Ascending aorta (tissue), 2 donors: ENCODE results near the gene DYNLRB2. TPM values are rescaled to one million over a fixed set of nuclear protein-coding genes. Genes with fewer than 3 reads are reported as not detected.
A peak's percentile ranks its signal among the peaks of the same experiment; 100 is the strongest.

Source experiments
- DNase-seq, 2 donors: peaks; one replicate each; pipeline ENCODE4 v3.0.0-alpha.2; 2019; ENCODE audit warnings: low spot score in 2 of 2
- H3K27ac ChIP-seq, 2 donors: fragments of 200-600 bp; sonication (generic); one replicate each; pipeline ENCODE4 v1.5.1; 2016 to 2017; ENCODE audit warnings: mild to moderate bottlenecking in 1 of 2
- H3K27me3 ChIP-seq: fragments of 200-600 bp; sonication (generic); one replicate; pipeline ENCODE4 v1.5.1; 2017
- H3K36me3 ChIP-seq, 2 donors: fragments of 200-600 bp; sonication (generic); one replicate each; pipeline ENCODE4 v1.5.1; 2016
- H3K4me1 ChIP-seq, 2 donors: fragments of 200-600 bp; sonication (generic); one replicate each; pipeline ENCODE4 v1.5.1; 2016 to 2017; ENCODE audit warnings: mild to moderate bottlenecking in 1 of 2
- H3K4me3 ChIP-seq, 2 donors: fragments of 200-600 bp; sonication (generic); one replicate each; pipeline ENCODE4 v1.5.1; 2016 to 2017; ENCODE audit warnings: mild to moderate bottlenecking in 1 of 2
- H3K9me3 ChIP-seq, 2 donors: fragments of 200-600 bp; sonication (generic); one replicate each; pipeline ENCODE4 v1.5.1; 2016
- intact Hi-C: fragments of 100-400 bp; cut with DNase I; formaldehyde crosslinking; loops from one replicate; pipeline ENCODE4 v1.15.1; 2023
- total RNA-seq: library from RNA; depleted of rRNA; stranded (reverse); fragments of >200 nt; gene quantifications from one replicate; pipeline ENCODE4 v1.1.0, GENCODE V29; 2016
- TF ChIP-seq, protein P1 (sequence below), 3 experiments: fragments of 200-600 bp in 2 of 3; fragments of 450-650 bp in 1 of 3; sonication (generic) in 2 of 3; IDR thresholded peaks; one replicate each; pipeline ENCODE4 v1.5.1; 2016 to 2019; ENCODE audit warnings: antibody characterized with exemption in 3 of 3, mild to moderate bottlenecking in 1 of 3, moderate library complexity in 1 of 3

The DYNLRB2 gene
- total RNA-seq, 1 donor from 2014 or later, result not detected

DNA sequence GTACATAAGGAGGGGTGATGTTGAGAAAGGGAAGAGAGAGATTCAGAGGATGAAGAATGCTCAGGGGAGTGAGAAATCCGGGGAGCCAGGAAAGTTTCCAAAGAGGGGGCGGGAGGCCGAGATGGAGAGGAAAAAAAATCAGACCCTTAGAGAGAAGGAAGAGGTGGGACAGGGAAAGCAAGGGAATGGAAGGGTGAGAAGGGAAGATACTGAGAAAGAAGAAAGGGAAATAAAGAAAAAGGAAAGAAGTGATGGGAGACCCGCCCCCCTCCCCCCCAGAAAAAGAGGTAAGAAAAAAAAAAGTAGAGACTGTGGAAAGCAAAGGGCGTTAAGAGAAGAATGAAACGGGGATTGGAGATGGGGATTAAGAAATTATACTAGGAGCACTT is 507 bp downstream of the DYNLRB2 start:
- no peak for DNase-seq
- Histone ChIP-seq H3K27ac (peak overlapping the region; percentile 51 to 60), H3K27me3 (no peaks in the 10 kb centered on the region), H3K36me3 (no peaks in the 10 kb centered on the region), H3K4me1 (no peaks in the 10 kb centered on the region), H3K4me3 (peak overlapping the region; percentile 81), H3K9me3 (no peaks in the 10 kb centered on the region)
- intact Hi-C loops, result loop anchor here (2.0 to 10.0 kb wide), 4 partner anchors 261 to 774 kb away; partner anchors contain the start of genes C16orf46, CDYL2 and GAN
- TF ChIP-seq, protein P1, sequence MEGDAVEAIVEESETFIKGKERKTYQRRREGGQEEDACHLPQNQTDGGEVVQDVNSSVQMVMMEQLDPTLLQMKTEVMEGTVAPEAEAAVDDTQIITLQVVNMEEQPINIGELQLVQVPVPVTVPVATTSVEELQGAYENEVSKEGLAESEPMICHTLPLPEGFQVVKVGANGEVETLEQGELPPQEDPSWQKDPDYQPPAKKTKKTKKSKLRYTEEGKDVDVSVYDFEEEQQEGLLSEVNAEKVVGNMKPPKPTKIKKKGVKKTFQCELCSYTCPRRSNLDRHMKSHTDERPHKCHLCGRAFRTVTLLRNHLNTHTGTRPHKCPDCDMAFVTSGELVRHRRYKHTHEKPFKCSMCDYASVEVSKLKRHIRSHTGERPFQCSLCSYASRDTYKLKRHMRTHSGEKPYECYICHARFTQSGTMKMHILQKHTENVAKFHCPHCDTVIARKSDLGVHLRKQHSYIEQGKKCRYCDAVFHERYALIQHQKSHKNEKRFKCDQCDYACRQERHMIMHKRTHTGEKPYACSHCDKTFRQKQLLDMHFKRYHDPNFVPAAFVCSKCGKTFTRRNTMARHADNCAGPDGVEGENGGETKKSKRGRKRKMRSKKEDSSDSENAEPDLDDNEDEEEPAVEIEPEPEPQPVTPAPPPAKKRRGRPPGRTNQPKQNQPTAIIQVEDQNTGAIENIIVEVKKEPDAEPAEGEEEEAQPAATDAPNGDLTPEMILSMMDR (IDR thresholded peaks at IDR 0.05), result no peak

DNA sequence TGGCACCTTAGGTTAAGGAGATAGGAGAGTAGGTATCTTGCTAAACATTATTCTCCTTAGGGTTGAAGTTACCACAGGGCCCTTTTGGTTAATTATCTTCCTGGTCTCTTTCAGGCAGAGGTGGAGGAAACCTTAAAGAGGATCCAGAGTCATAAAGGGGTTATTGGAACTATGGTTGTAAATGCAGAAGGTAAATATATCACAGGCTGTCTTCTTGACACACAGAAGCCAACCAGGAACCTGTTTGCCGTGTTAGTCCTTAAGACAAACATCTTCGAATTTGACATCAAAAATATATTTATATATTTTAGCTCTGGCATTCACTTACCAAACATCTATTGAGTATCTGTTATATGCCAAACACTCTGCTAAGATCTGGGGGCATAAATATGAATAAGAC is 2.4 kb downstream of the DYNLRB2 start:
- intact Hi-C loops, result loop anchor here (5.0 to 10.0 kb wide), 2 partner anchors 259 to 392 kb away; partner anchors contain the start of gene CDYL2
- TF ChIP-seq, protein P1 (IDR thresholded peaks at IDR 0.05), result no peak

DNA sequence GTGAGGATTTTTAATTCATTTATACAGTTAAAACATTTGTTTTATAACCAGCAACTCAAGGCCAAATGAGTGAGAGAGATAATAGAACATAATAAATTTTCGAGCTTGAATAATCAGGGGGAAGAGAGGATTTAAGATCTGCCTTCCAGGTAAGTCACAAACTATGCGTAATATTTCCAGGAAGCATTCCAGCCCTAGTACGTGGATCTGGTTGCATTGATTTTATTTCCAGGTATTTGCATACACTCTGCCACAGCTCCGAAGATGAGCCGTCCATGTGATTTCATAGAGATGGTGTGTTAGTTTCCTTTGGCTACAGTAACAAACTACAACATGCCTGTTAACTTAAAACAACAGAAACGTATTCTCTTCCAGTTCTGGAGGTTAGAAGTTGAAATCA is 3.5 kb downstream of the DYNLRB2 start:
- intact Hi-C loops, result loop anchor here (5.0 to 10.0 kb wide), 2 partner anchors 258 to 390 kb away; partner anchors contain the start of gene CDYL2
- Histone ChIP-seq H3K27ac (no peak overlapping the region), H3K36me3 (no peaks in the 10 kb centered on the region), H3K27me3 (no peaks in the 10 kb centered on the region), H3K4me1 (no peaks in the 10 kb centered on the region), H3K4me3 (no peak overlapping the region), H3K9me3 (no peaks in the 10 kb centered on the region)
- DNase-seq, result no peak
- TF ChIP-seq, protein P1 (IDR thresholded peaks at IDR 0.05), result no peak

More for the DNA sequence above, 2.4 kb downstream of the DYNLRB2 start:
- no peak for DNase-seq
- H3K4me3 ChIP-seq, result no peak overlapping the region
- no peaks in the 10 kb centered on the region for H3K27me3 ChIP-seq
- H3K27ac ChIP-seq, result no peak overlapping the region
- H3K36me3 ChIP-seq, result no peaks in the 10 kb centered on the region
- H3K9me3 ChIP-seq, result no peaks in the 10 kb centered on the region
- H3K4me1 ChIP-seq, result no peaks in the 10 kb centered on the region

DNA sequence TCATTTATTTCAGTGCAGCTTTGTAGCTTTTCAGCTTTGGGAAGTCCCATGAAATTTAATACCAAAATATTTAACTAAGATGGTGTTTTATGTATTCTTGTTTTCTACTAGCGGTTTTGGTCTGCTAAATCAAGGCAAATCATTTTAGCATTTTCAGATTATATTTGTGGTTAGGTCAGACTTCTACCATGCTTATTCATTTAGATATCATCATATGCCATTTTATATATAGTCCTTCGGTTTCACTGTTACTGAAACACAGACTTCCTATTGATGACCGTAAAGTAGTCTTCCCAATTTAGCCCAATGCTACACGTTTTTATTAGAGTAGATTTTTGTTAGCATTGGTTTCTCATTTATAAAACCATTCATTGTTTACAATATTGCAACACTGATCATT is 5.5 kb downstream of the DYNLRB2 start:
- TF ChIP-seq, protein P1 (IDR thresholded peaks at IDR 0.05), result no peak
- intact Hi-C loops, result loop anchor here (10.0 kb wide), 1 partner anchor 389 kb away; no protein-coding TSS in a partner anchor
- H3K27me3 ChIP-seq, result no peaks in the 10 kb centered on the region
- H3K9me3 ChIP-seq, result no peaks in the 10 kb centered on the region
- no peak for DNase-seq
- H3K36me3 ChIP-seq, result no peaks in the 10 kb centered on the region
- no peak overlapping the region for H3K27ac ChIP-seq
- no peak overlapping the region for H3K4me3 ChIP-seq
- no peaks in the 10 kb centered on the region for H3K4me1 ChIP-seq

DNA sequence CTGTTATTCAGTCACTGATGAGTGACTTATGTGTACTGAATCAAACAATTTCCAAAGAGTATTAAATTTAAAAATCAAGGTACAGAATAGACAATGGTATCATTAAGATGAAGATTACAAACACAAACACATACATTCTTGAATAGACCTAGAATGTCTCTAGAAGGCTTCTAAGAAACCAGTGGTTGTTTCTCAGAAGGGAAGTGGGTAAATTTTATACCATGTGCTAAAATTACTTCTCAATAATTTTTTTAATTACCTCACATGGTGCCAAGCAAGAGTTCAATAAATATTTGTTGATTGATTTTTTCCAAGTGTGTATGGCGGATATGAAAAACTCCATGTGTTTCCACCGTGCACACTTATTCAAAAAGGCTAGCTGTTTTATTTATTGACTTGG is 6.4 kb downstream of the DYNLRB2 start:
- no peaks in the 10 kb centered on the region for H3K9me3 ChIP-seq
- no peaks in the 10 kb centered on the region for H3K4me1 ChIP-seq
- intact Hi-C loops, result loop anchor here (10.0 kb wide), 1 partner anchor 388 kb away; no protein-coding TSS in a partner anchor
- DNase-seq, result no peak
- H3K27ac ChIP-seq, result no peak overlapping the region
- H3K27me3 ChIP-seq, result no peaks in the 10 kb centered on the region
- no peaks in the 10 kb centered on the region for H3K36me3 ChIP-seq
- TF ChIP-seq, protein P1 (IDR thresholded peaks at IDR 0.05), result no peak
- H3K4me3 ChIP-seq, result no peak overlapping the region

DNA sequence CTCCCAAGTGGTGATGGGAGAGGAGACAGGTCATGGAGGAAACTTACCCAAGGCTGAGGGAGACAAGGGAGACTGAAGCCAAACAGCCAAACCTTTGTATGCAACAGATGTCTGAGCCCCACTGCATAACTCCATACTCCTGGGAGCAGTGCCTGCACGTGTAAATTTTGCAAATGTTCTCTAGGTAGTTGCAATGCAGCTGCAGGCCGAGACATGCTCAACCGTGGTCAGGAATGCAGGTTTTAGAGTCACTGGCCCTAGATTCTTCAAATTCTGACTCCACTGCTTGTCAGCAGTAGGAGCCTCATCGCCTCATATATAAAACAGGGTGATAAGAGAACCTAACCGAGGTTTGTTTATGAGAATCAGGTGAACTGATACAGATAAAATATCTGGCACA is 11.5 kb downstream of the DYNLRB2 start:
- TF ChIP-seq, protein P1 (IDR thresholded peaks at IDR 0.05), result no peak
- intact Hi-C loops, result no loop called here
- H3K27ac ChIP-seq, result no peak overlapping the region
- H3K4me1 ChIP-seq, result no peaks in the 10 kb centered on the region
- H3K36me3 ChIP-seq, result no peaks in the 10 kb centered on the region
- H3K4me3 ChIP-seq, result no peak overlapping the region
- no peak for DNase-seq
- no peaks in the 10 kb centered on the region for H3K27me3 ChIP-seq
- no peaks in the 10 kb centered on the region for H3K9me3 ChIP-seq
